Breast epithelium (tissue), 4 donors: ENCODE measurements around the gene CPXM1. TPM values are rescaled to one million over a fixed set of nuclear protein-coding genes. Genes with fewer than 3 reads are reported as not detected.
A peak's percentile ranks its signal among the peaks of the same experiment; 100 is the strongest.

Experiments used
- DNase-seq, 2 donors: peaks; one replicate each; pipeline ENCODE4 v3.0.0-alpha.2; 2019; ENCODE audit warnings: low spot score in 2 of 2
- H3K27ac ChIP-seq, 2 donors: fragments of 200-600 bp; sonication (generic) in 1 of 2; one replicate each; pipeline ENCODE4 v1.5.1; 2016 to 2019; ENCODE audit warnings: mild to moderate bottlenecking in 1 of 2
- H3K27me3 ChIP-seq, 2 donors: fragments of 200-600 bp; sonication (generic) in 1 of 2; one replicate each; pipeline versions ENCODE4 v1.5.1 to v1.6.0; 2017 to 2019; ENCODE audit warnings: control low read depth in 1 of 2, mild to moderate bottlenecking in 1 of 2
- H3K36me3 ChIP-seq: fragments of 200-600 bp; one replicate; pipeline ENCODE4 v1.5.1; 2019
- H3K4me1 ChIP-seq, 2 donors: fragments of 200-600 bp; sonication (generic); one replicate each; pipeline ENCODE4 v1.5.1; 2016 to 2019; ENCODE audit warnings: control low read depth in 1 of 2
- H3K4me3 ChIP-seq, 3 donors: fragments of 200-600 bp; sonication (generic); 1 replicate in 2 of 3; 2 replicates in 1 of 3; pipeline ENCODE4 v1.5.1; 2016 to 2019; ENCODE audit warnings: mild to moderate bottlenecking in 3 of 3, moderate library complexity in 2 of 3
- H3K9me3 ChIP-seq, 2 donors: fragments of 200-600 bp; sonication (generic) in 1 of 2; one replicate each; pipeline ENCODE4 v1.5.1; 2016 to 2019; ENCODE audit warnings: control low read depth in 1 of 2
- CTCF ChIP-seq, 3 donors: fragments of 450-650 bp; IDR thresholded peaks; one replicate each; pipeline ENCODE4 v1.5.1; 2016 to 2017; ENCODE audit warnings: antibody characterized with exemption in 3 of 3, mild to moderate bottlenecking in 3 of 3, moderate library complexity in 3 of 3
- POLR2A ChIP-seq: fragments of 450-650 bp; IDR thresholded peaks from one replicate; pipeline ENCODE4 v1.6.1; 2016; ENCODE audit warnings: antibody characterized with exemption, mild to moderate bottlenecking, moderate library complexity
- POLR2AphosphoS5 ChIP-seq, 3 donors: sonication (generic); formaldehyde crosslinking; IDR thresholded peaks; one replicate each; pipeline ENCODE4 v1.6.1; 2017; ENCODE audit warnings: antibody characterized with exemption in 3 of 3
- intact Hi-C: fragments of 100-400 bp; cut with DNase I; formaldehyde crosslinking; loops from one replicate; pipeline ENCODE4 v1.15.1; 2023; ENCODE audit warnings: low total_unique reads
- total RNA-seq, 3 donors: library from RNA; depleted of rRNA; stranded (reverse); fragments of >200 nt; gene quantifications; one replicate each; pipeline ENCODE4 v1.1.0, GENCODE V29; 2016

The CPXM1 gene
- total RNA-seq, 3 donors from 2014 or later: 23.1 to 45.4 (median 28.5) TPM

GRCh38 chr20:2805689-2806350 is 5.4 kb upstream of the CPXM1 start:
- Histone ChIP-seq H3K4me1 (no peaks in the 10 kb centered on the region), H3K27ac (no peak overlapping the region), H3K36me3 (no peaks in the 10 kb centered on the region), H3K27me3 (peaks cover 0 to 20% of the 10 kb centered on the region in 2 donors), H3K4me3 (no peak overlapping the region), H3K9me3 (no peaks in the 10 kb centered on the region)
- TF ChIP-seq CTCF (IDR thresholded peaks at IDR 0.05) (no peak), POLR2A (no peak), POLR2AphosphoS5 (IDR thresholded peaks at IDR 0.05) (no peak)
- intact Hi-C loops: no loop called here
- DNase-seq: no peak

GRCh38 chr20:2804852-2805688 is 4.6 kb upstream of the CPXM1 start:
- Histone ChIP-seq H3K27ac (no peak overlapping the region), H3K9me3 (no peaks in the 10 kb centered on the region), H3K36me3 (no peaks in the 10 kb centered on the region), H3K4me1 (no peaks in the 10 kb centered on the region), H3K4me3 (peak overlapping the region in 1 of 3 donors; percentile 25), H3K27me3 (peaks cover 0 to 20% of the 10 kb centered on the region in 2 donors)
- TF ChIP-seq CTCF (IDR thresholded peaks at IDR 0.05): no peak
- intact Hi-C loops: no loop called here
- DNase-seq: no peak

GRCh38 chr20:2804041-2804828 is 3.8 kb upstream of the CPXM1 start:
- H3K27ac ChIP-seq: no peak overlapping the region
- no peaks in the 10 kb centered on the region for H3K4me1 ChIP-seq
- no peak overlapping the region for H3K4me3 ChIP-seq
- intact Hi-C loops: no loop called here
- peaks cover 0 to 22% of the 10 kb centered on the region in 2 donors for H3K27me3 ChIP-seq
- no peak for DNase-seq
- no peaks in the 10 kb centered on the region for H3K36me3 ChIP-seq
- TF ChIP-seq POLR2AphosphoS5 (IDR thresholded peaks at IDR 0.05): no peak
- no peak for TF ChIP-seq POLR2A
- TF ChIP-seq CTCF (IDR thresholded peaks at IDR 0.05): no peak
- H3K9me3 ChIP-seq: no peaks in the 10 kb centered on the region

- H3K36me3 ChIP-seq: no peaks in the 10 kb centered on the region
- peaks cover 0 to 24% of the 10 kb centered on the region in 2 donors for H3K27me3 ChIP-seq
- TF ChIP-seq CTCF (IDR thresholded peaks at IDR 0.05): no peak
- no peak for TF ChIP-seq POLR2AphosphoS5 (IDR thresholded peaks at IDR 0.05)
- TF ChIP-seq POLR2A: no peak
- intact Hi-C loops: no loop called here
- H3K4me3 ChIP-seq: peak overlapping the region in 2 of 3 donors; percentile 48 to 70
- no peaks in the 10 kb centered on the region for H3K4me1 ChIP-seq
- peak; percentile 41 to 75 for DNase-seq
- H3K27ac ChIP-seq: peak overlapping the region; percentile 18 to 27
- H3K9me3 ChIP-seq: no peaks in the 10 kb centered on the region
Observed at GRCh38 chr20:2801286-2801728, 880 bp upstream of the CPXM1 start.
